IMR-90 (cell line): Measurements from ENCODE around the gene TBC1D22B.

ENCODE experiments used
- CEBPB ChIP-seq: IDR thresholded peaks from 2 replicates; pipeline ENCODE4 v1.6.1; 2012; ENCODE audit warnings: low read depth, low read length, improper control_type of control experiment
- CHD1 ChIP-seq: IDR thresholded peaks from 2 replicates; pipeline ENCODE4 v1.6.1; 2012; ENCODE audit warnings: low read depth, low read length, improper control_type of control experiment
- CTCF ChIP-seq: conservative IDR thresholded peaks from 2 replicates; pipeline ENCODE4 v1.5.1; 2012; ENCODE audit warnings: mild to moderate bottlenecking, low read depth, low read length, improper control_type of control experiment
- ELK1 ChIP-seq: fragments of 150-350 bp; IDR thresholded peaks from 2 replicates; pipeline ENCODE4 v1.6.1; 2016; ENCODE audit warnings: low read depth, mild to moderate bottlenecking, low read length, moderate library complexity, borderline replicate concordance
- MAFK ChIP-seq: IDR thresholded peaks from 2 replicates; pipeline ENCODE4 v1.6.1; 2012; ENCODE audit warnings: low read depth, low read length, improper control_type of control experiment
- MXI1 ChIP-seq: IDR thresholded peaks from 2 replicates; pipeline ENCODE4 v1.6.1; 2012; ENCODE audit warnings: low read depth, mild to moderate bottlenecking, low read length, moderate library complexity, borderline replicate concordance
- POLR2A ChIP-seq: IDR thresholded peaks from 2 replicates; pipeline ENCODE4 v1.6.1; 2012; ENCODE audit warnings: mild to moderate bottlenecking, low read depth, low read length
- RFX5 ChIP-seq: IDR thresholded peaks from 2 replicates; pipeline ENCODE4 v1.8.0; 2012; ENCODE audit warnings: low read depth, mild to moderate bottlenecking, low read length, moderate library complexity
- SMC3 ChIP-seq: fragments of 150-350 bp; IDR thresholded peaks from 2 replicates; pipeline ENCODE4 v1.6.1; 2016; ENCODE audit warnings: low read depth, mild to moderate bottlenecking, antibody characterized with exemption, low read length, moderate library complexity
- USF2 ChIP-seq: fragments of 150-350 bp; IDR thresholded peaks from 2 replicates; pipeline ENCODE4 v1.6.1; 2017; ENCODE audit warnings: mild to moderate bottlenecking, antibody characterized with exemption, low read length, low read depth

- TF ChIP-seq CTCF (no peak), POLR2A (no peak), CEBPB (no peak), CHD1 (no peak), MAFK (no peak), SMC3 (no peak), MXI1 (no peak), RFX5 (no peak), ELK1 (no peak), USF2 (no peak)
Measured at GRCh38 chr6:37323580-37323979, 66.0 kb downstream of the TBC1D22B start.
